IMR-90 (cell line): Measurements from ENCODE around the gene ACOX3. TPM values are rescaled to one million over a fixed set of nuclear protein-coding genes. Genes with fewer than 3 reads are reported as not detected.

Experiments used
- ATAC-seq: fragments of 200-7000 bp; cut with Tn5 transposase; 2 replicates; pipeline ENCODE4 v1.9.1; 2020; ENCODE audit warnings: low read depth, mild to moderate bottlenecking, moderate library complexity
- BruUV-seq: library from RNA; stranded (reverse); fragments of 400-500 nt; replicated peaks from 2 replicates; lab custom pipeline; 2021; lab: Mats Ljungman, UMichigan
- CTCF ChIA-PET: fragments of 300-600 bp; formaldehyde crosslinking; extraction: SDS; loops from one replicate; lab custom pipeline; 2021; ENCODE audit warnings: antibody characterized with exemption; lab: Yijun Ruan, JAX
- POLR2A ChIA-PET: fragments of 300-600 bp; sonication (Branson Sonifier 250); formaldehyde crosslinking; loops from one replicate; lab custom pipeline; 2022; ENCODE audit warnings: antibody characterized with exemption; ENCODE audit not compliant: unreplicated experiment; lab: Charles Lee
- DNase-seq: peaks from one replicate; pipeline ENCODE4 v3.0.0; 2013
- H2AFZ ChIP-seq: replicated peaks from 2 replicates; pipeline ENCODE3; 2013; ENCODE audit warnings: low read length, mild to moderate bottlenecking; ENCODE audit not compliant: poor library complexity
- H2AK5ac ChIP-seq: 2 replicates; pipeline ENCODE4 v1.6.1; 2013; ENCODE audit warnings: low read depth, low read length, inconsistent platforms
- H2AK9ac ChIP-seq: replicated peaks from 2 replicates; pipeline ENCODE3; 2013; ENCODE audit warnings: mild to moderate bottlenecking, low read depth, low read length, moderate library complexity; ENCODE audit not compliant: poor library complexity
- H2BK120ac ChIP-seq: 2 replicates; pipeline ENCODE4 v1.6.1; 2013; ENCODE audit warnings: low read depth, low read length, inconsistent platforms
- H2BK15ac ChIP-seq: 3 replicates; pipeline ENCODE4 v1.6.1; 2013; ENCODE audit warnings: low read depth, low read length, inconsistent platforms
- H2BK20ac ChIP-seq: 2 replicates; pipeline ENCODE4 v1.6.1; 2013; ENCODE audit warnings: low read depth, mild to moderate bottlenecking, inconsistent platforms, low read length, moderate library complexity
- H2BK5ac ChIP-seq: 2 replicates; pipeline ENCODE4 v1.6.1; 2013; ENCODE audit warnings: mild to moderate bottlenecking, low read depth, low read length, inconsistent platforms; ENCODE audit not compliant: poor library complexity, severe bottlenecking
- H3K14ac ChIP-seq: replicated peaks from 2 replicates; pipeline ENCODE4 v1.6.1; 2013; ENCODE audit warnings: low read depth, low read length, inconsistent platforms
- H3K18ac ChIP-seq: 2 replicates; pipeline ENCODE4 v1.6.1; 2013; ENCODE audit warnings: low read depth, low read length, control low read depth
- H3K23ac ChIP-seq: 2 replicates; pipeline ENCODE4 v1.6.1; 2013; ENCODE audit warnings: low read depth, low read length, inconsistent platforms
- H3K27ac ChIP-seq: 2 replicates; pipeline ENCODE4 v1.5.1; 2013; ENCODE audit warnings: mild to moderate bottlenecking, control low read depth, low read length; ENCODE audit not compliant: insufficient read depth
- H3K27me3 ChIP-seq: 2 replicates; pipeline ENCODE4 v1.6.1; 2013; ENCODE audit warnings: low read length; ENCODE audit not compliant: control insufficient read depth, insufficient read depth
- H3K36me3 ChIP-seq: 2 replicates; pipeline ENCODE4 v1.6.1; 2013; ENCODE audit warnings: low read length, mixed read lengths; ENCODE audit not compliant: control insufficient read depth, insufficient read depth
- H3K4ac ChIP-seq: 2 replicates; pipeline ENCODE4 v1.6.1; 2013; ENCODE audit warnings: low read depth, low read length, inconsistent platforms
- H3K4me1 ChIP-seq: 2 replicates; pipeline ENCODE4 v1.6.1; 2013; ENCODE audit warnings: low read length, mixed read lengths; ENCODE audit not compliant: control insufficient read depth, insufficient read depth
- H3K4me2 ChIP-seq: 2 replicates; pipeline ENCODE4 v1.6.1; 2013; ENCODE audit warnings: low read depth, mild to moderate bottlenecking, control low read depth, low read length, moderate library complexity
- H3K4me3 ChIP-seq: 2 replicates; pipeline ENCODE4 v1.5.1; 2013; ENCODE audit warnings: low read depth, mild to moderate bottlenecking, control low read depth, low read length, moderate library complexity; ENCODE audit not compliant: insufficient read depth
- H3K56ac ChIP-seq: 2 replicates; pipeline ENCODE4 v1.6.1; 2013; ENCODE audit warnings: low read length, inconsistent platforms; ENCODE audit not compliant: insufficient read depth; ENCODE audit errors: extremely low read depth
- H3K79me1 ChIP-seq, 2 experiments: 2 replicates each; pipeline ENCODE4 v1.6.1; 2013; ENCODE audit warnings: low read length in 2 of 2, inconsistent platforms in 1 of 2, low read depth in 1 of 2
- H3K9ac ChIP-seq: 2 replicates; pipeline ENCODE4 v1.6.1; 2013; ENCODE audit warnings: low read depth, low read length, control low read depth
- H3K9me1 ChIP-seq: 2 replicates; pipeline ENCODE4 v1.6.1; 2013; ENCODE audit warnings: low read length, inconsistent platforms; ENCODE audit not compliant: insufficient read depth
- H3K9me3 ChIP-seq: 2 replicates; pipeline ENCODE4 v1.6.1; 2013; ENCODE audit warnings: low read length; ENCODE audit not compliant: control insufficient read depth, insufficient read depth
- H4K20me1 ChIP-seq: 2 replicates; pipeline ENCODE4 v1.6.1; 2013; ENCODE audit warnings: low read length, inconsistent platforms; ENCODE audit not compliant: insufficient read depth
- H4K5ac ChIP-seq: 2 replicates; pipeline ENCODE4 v1.6.1; 2013; ENCODE audit warnings: mild to moderate bottlenecking, low read depth, low read length, control low read depth
- H4K8ac ChIP-seq, 2 experiments: 2 replicates each; pipeline ENCODE4 v1.6.1; 2013; ENCODE audit warnings: low read depth in 2 of 2, low read length in 2 of 2, control low read depth in 1 of 2, inconsistent platforms in 1 of 2
- H4K91ac ChIP-seq: 2 replicates; pipeline ENCODE4 v1.6.1; 2013; ENCODE audit warnings: low read depth, low read length, inconsistent platforms; ENCODE audit not compliant: insufficient read depth
- BHLHE40 ChIP-seq: fragments of 150-350 bp; IDR thresholded peaks from 2 replicates; pipeline ENCODE4 v1.6.1; 2016; ENCODE audit warnings: mild to moderate bottlenecking, low read depth, low read length
- CEBPB ChIP-seq: IDR thresholded peaks from 2 replicates; pipeline ENCODE4 v1.6.1; 2012; ENCODE audit warnings: low read depth, low read length, improper control_type of control experiment
- CHD1 ChIP-seq: IDR thresholded peaks from 2 replicates; pipeline ENCODE4 v1.6.1; 2012; ENCODE audit warnings: low read depth, low read length, improper control_type of control experiment
- ELK1 ChIP-seq: fragments of 150-350 bp; IDR thresholded peaks from 2 replicates; pipeline ENCODE4 v1.6.1; 2016; ENCODE audit warnings: low read depth, mild to moderate bottlenecking, low read length, moderate library complexity, borderline replicate concordance
- FOS ChIP-seq: fragments of 150-350 bp; IDR thresholded peaks from 2 replicates; pipeline ENCODE4 v1.6.1; 2016; ENCODE audit warnings: low read depth, low read length
- MAFK ChIP-seq: IDR thresholded peaks from 2 replicates; pipeline ENCODE4 v1.6.1; 2012; ENCODE audit warnings: low read depth, low read length, improper control_type of control experiment
- MAZ ChIP-seq: IDR thresholded peaks from 2 replicates; pipeline ENCODE4 v1.6.1; 2012; ENCODE audit warnings: low read depth, mild to moderate bottlenecking, low read length, improper control_type of control experiment, moderate library complexity, borderline replicate concordance
- MXI1 ChIP-seq: IDR thresholded peaks from 2 replicates; pipeline ENCODE4 v1.6.1; 2012; ENCODE audit warnings: low read depth, mild to moderate bottlenecking, low read length, moderate library complexity, borderline replicate concordance
- NFE2L2 ChIP-seq: fragments of 150-350 bp; IDR thresholded peaks from 2 replicates; pipeline ENCODE4 v1.6.1; 2016; ENCODE audit warnings: low read depth, mild to moderate bottlenecking, low read length
- POLR2A ChIP-seq: IDR thresholded peaks from 2 replicates; pipeline ENCODE4 v1.6.1; 2012; ENCODE audit warnings: mild to moderate bottlenecking, low read depth, low read length
- RAD21 ChIP-seq: IDR thresholded peaks from 2 replicates; pipeline ENCODE4 v1.6.1; 2012; ENCODE audit warnings: low read length, improper control_type of control experiment
- RCOR1 ChIP-seq: IDR thresholded peaks from 2 replicates; pipeline ENCODE4 v1.6.1; 2012; ENCODE audit warnings: mild to moderate bottlenecking, low read length, improper control_type of control experiment; ENCODE audit not compliant: insufficient replicate concordance
- RFX5 ChIP-seq: IDR thresholded peaks from 2 replicates; pipeline ENCODE4 v1.8.0; 2012; ENCODE audit warnings: low read depth, mild to moderate bottlenecking, low read length, moderate library complexity
- SMC3 ChIP-seq: fragments of 150-350 bp; IDR thresholded peaks from 2 replicates; pipeline ENCODE4 v1.6.1; 2016; ENCODE audit warnings: low read depth, mild to moderate bottlenecking, antibody characterized with exemption, low read length, moderate library complexity
- WGBS, 2 experiments: methylation state at CpG; one replicate each; pipeline versions ENCODE4 v1.1.5 to v1.1.7; 2013; ENCODE audit warnings: missing lambda C conversion rate in 2 of 2; ENCODE audit not compliant: insufficient read length in 1 of 2; ENCODE audit errors: extremely low coverage in 2 of 2; 5-methylcytosine and 5-hydroxymethylcytosine counted together
- dilution Hi-C: fragments of 300-500 bp; cut with HindIII; formaldehyde crosslinking; loops from one replicate; pipeline ENCODE4 v1.14.3; 2018; ENCODE audit warnings: low sequenced_read_pairs; ENCODE audit not compliant: unreplicated experiment
- in situ Hi-C: fragments of 300-500 bp; cut with MboI; formaldehyde crosslinking; loops from 3 replicates; pipeline ENCODE4 v1.14.3; 2019; ENCODE audit warnings: low sequenced_read_pairs, inconsistent platforms, mixed read lengths
- intact Hi-C: fragments of 100-400 bp; cut with micrococcal nuclease; formaldehyde crosslinking; loops from 2 replicates; pipeline ENCODE4 v1.10.0; 2022
- polyA plus RNA-seq, 3 experiments: library from polyadenylated mRNA; depleted of rRNA; stranded (reverse); fragments of >200 nt; gene quantifications; 2 replicates each; pipeline ENCODE4 v1.2.3, GENCODE V29; 2012; ENCODE audit warnings: low replicate concordance in 1 of 3
- total RNA-seq: library from RNA; depleted of rRNA; stranded (reverse); fragments of >200 nt; gene quantifications from 2 replicates; pipeline ENCODE4 v1.2.3, GENCODE V29; 2012
- TF ChIP-seq, protein P1 (sequence below): conservative IDR thresholded peaks from 2 replicates; pipeline ENCODE4 v1.5.1; 2012; ENCODE audit warnings: mild to moderate bottlenecking, low read depth, low read length, improper control_type of control experiment
- TF ChIP-seq, protein P2 (sequence below): fragments of 150-350 bp; IDR thresholded peaks from 2 replicates; pipeline ENCODE4 v1.6.1; 2017; ENCODE audit warnings: mild to moderate bottlenecking, antibody characterized with exemption, low read length, low read depth

ACOX3 gene
- total and polyA plus RNA-seq, 2 of the 4 experiments (the other 2 are of a cell fraction), result 15.2 to 25.8 TPM

DNA sequence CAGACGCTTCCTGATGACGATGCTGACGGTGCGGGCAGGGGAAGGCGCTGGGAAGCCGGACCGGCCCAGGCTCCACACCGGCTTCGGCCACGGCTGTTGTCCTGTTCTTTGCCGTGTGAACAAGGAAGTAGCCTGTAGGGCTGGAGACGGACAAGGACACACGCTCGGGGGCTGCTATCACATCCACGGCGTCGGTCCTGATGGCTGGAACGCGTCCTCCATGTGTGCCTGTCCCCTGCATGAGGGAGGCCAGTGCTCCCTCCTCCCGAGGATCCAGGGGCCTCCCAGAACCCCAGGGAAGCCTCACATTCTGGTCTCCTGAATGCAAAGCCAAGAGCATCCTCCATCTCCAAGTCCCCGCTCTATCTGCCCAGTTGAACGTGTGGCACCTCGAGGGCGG is 53.8 kb downstream of the ACOX3 start:
- ChIA-PET CTCF (no interaction called here), POLR2A (no interaction called here)
- no peak overlapping the region for H2BK5ac ChIP-seq
- peaks cover 0 to 4% of the 10 kb centered on the region in 2 experiments; a peak in 1 of 4 replicates for H3K79me1 ChIP-seq
- no peak overlapping the region for H3K4me2 ChIP-seq
- TF ChIP-seq POLR2A, result no peak
- TF ChIP-seq RCOR1, result no peak
- no peak for TF ChIP-seq BHLHE40
- TF ChIP-seq MAFK, result no peak
- TF ChIP-seq, protein P1, sequence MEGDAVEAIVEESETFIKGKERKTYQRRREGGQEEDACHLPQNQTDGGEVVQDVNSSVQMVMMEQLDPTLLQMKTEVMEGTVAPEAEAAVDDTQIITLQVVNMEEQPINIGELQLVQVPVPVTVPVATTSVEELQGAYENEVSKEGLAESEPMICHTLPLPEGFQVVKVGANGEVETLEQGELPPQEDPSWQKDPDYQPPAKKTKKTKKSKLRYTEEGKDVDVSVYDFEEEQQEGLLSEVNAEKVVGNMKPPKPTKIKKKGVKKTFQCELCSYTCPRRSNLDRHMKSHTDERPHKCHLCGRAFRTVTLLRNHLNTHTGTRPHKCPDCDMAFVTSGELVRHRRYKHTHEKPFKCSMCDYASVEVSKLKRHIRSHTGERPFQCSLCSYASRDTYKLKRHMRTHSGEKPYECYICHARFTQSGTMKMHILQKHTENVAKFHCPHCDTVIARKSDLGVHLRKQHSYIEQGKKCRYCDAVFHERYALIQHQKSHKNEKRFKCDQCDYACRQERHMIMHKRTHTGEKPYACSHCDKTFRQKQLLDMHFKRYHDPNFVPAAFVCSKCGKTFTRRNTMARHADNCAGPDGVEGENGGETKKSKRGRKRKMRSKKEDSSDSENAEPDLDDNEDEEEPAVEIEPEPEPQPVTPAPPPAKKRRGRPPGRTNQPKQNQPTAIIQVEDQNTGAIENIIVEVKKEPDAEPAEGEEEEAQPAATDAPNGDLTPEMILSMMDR, result no peak
- no peak for TF ChIP-seq CHD1
- no peak for TF ChIP-seq ELK1
- no peak for TF ChIP-seq MAZ
- no peak for TF ChIP-seq CEBPB
- TF ChIP-seq MXI1, result no peak
- TF ChIP-seq RAD21, result no peak
- no peak for TF ChIP-seq SMC3
- no peak for TF ChIP-seq RFX5
- TF ChIP-seq FOS, result no peak
- TF ChIP-seq NFE2L2, result no peak
- TF ChIP-seq, protein P2, sequence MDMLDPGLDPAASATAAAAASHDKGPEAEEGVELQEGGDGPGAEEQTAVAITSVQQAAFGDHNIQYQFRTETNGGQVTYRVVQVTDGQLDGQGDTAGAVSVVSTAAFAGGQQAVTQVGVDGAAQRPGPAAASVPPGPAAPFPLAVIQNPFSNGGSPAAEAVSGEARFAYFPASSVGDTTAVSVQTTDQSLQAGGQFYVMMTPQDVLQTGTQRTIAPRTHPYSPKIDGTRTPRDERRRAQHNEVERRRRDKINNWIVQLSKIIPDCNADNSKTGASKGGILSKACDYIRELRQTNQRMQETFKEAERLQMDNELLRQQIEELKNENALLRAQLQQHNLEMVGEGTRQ, result no peak
- H3K4me1 ChIP-seq, result peaks cover 5% of the 10 kb centered on the region
- H3K27ac ChIP-seq, result no peak overlapping the region
- in situ Hi-C loops (no loop called here), dilution Hi-C loops (no loop called here), intact Hi-C loops (no loop called here)
- peaks cover 11% of the 10 kb centered on the region; the same call in 1 of the 2 replicates for H3K9me1 ChIP-seq
- no peak for ATAC-seq
- no peak overlapping the region for H2BK15ac ChIP-seq
- H4K20me1 ChIP-seq, result peaks cover 13% of the 10 kb centered on the region; the same call in 1 of the 2 replicates
- H3K9me3 ChIP-seq, result no peaks in the 10 kb centered on the region
- H3K9ac ChIP-seq, result no peak overlapping the region
- H3K18ac ChIP-seq, result no peak overlapping the region
- peaks cover 39% of the 10 kb centered on the region; the same call in 1 of the 2 replicates for H3K36me3 ChIP-seq
- no peak for DNase-seq
- no peak overlapping the region for H3K4me3 ChIP-seq
- H4K8ac ChIP-seq, result no peak overlapping the region
- H2AK5ac ChIP-seq, result no peak overlapping the region
- no peak overlapping the region for H2AK9ac ChIP-seq
- WGBS, 2 experiments, result 98% methylated on average over 20 of the region's 24 CpGs; no CpG with 5 or more reads in 1 of the 2 experiments
- BruUV-seq, result no TSS peak
- H3K14ac ChIP-seq, result no peak overlapping the region
- no peak overlapping the region for H2AFZ ChIP-seq
- H4K5ac ChIP-seq, result no peak overlapping the region
- no peak overlapping the region for H3K4ac ChIP-seq
- H3K56ac ChIP-seq, result no peak overlapping the region
- H4K91ac ChIP-seq, result no peak overlapping the region
- no peak overlapping the region for H2BK20ac ChIP-seq
- no peak overlapping the region for H3K23ac ChIP-seq
- no peaks in the 10 kb centered on the region for H3K27me3 ChIP-seq
- H2BK120ac ChIP-seq, result no peak overlapping the region
